Right lobe of liver (tissue), 6 donors: ENCODE results near the gene METAP1D. TPM values are rescaled to one million over a fixed set of nuclear protein-coding genes. Genes with fewer than 3 reads are reported as not detected.

Experiments
- ATAC-seq, 4 donors: fragments of 200-7000 bp; cut with Tn5 transposase; one replicate each; pipeline ENCODE4 v1.9.1; 2020; ENCODE audit warnings: mild to moderate bottlenecking in 4 of 4, moderate library complexity in 4 of 4
- DNase-seq, 3 donors: peaks; one replicate each; pipeline ENCODE4 v3.0.0-alpha.2; 2020
- H3K27ac ChIP-seq, 3 donors: fragments of 200-600 bp; one replicate each; pipeline ENCODE4 v1.8.0; 2022
- H3K27me3 ChIP-seq, 2 donors: fragments of 200-600 bp; one replicate each; pipeline ENCODE4 v1.8.0; 2022
- H3K36me3 ChIP-seq, 4 donors: fragments of 200-600 bp; sonication (generic) in 1 of 4; one replicate each; pipeline versions ENCODE4 v1.5.1 to v1.8.0; 2017 to 2022; ENCODE audit warnings: control low read depth in 1 of 4
- H3K4me1 ChIP-seq, 4 donors: fragments of 200-600 bp; sonication (generic) in 1 of 4; one replicate each; pipeline versions ENCODE4 v1.5.1 to v1.8.0; 2017 to 2022; ENCODE audit warnings: control low read depth in 1 of 4
- H3K4me3 ChIP-seq, 3 donors: fragments of 200-600 bp; one replicate each; pipeline ENCODE4 v1.8.0; 2022
- H3K9me3 ChIP-seq, 4 donors: fragments of 200-600 bp; sonication (generic) in 1 of 4; one replicate each; pipeline versions ENCODE4 v1.5.1 to v1.8.0; 2017 to 2022; ENCODE audit warnings: control low read depth in 1 of 4
- CTCF ChIP-seq, 4 donors: fragments of 200-600 bp in 3 of 4; fragments of 450-650 bp in 1 of 4; IDR thresholded peaks; one replicate each; pipeline versions ENCODE4 v1.5.1 to v1.8.0; 2016 to 2022; ENCODE audit warnings: antibody characterized with exemption in 4 of 4, mild to moderate bottlenecking in 2 of 4
- POLR2A ChIP-seq: fragments of 450-650 bp; IDR thresholded peaks from one replicate; pipeline ENCODE4 v1.6.1; 2017; ENCODE audit warnings: antibody characterized with exemption, mild to moderate bottlenecking
- WGBS: methylation state at CpG from one replicate; pipeline ENCODE4 v1.1.6; 2018; ENCODE audit warnings: low coverage, low lambda C conversion rate; ENCODE audit not compliant: insufficient coverage; ENCODE audit errors: missing lambda C conversion rate; 5-methylcytosine and 5-hydroxymethylcytosine counted together
- intact Hi-C, 2 donors: fragments of 100-400 bp; cut with DNase I; formaldehyde crosslinking; loops; one replicate each; pipeline versions ENCODE4 v1.11.2 to v1.14.1; 2022
- total RNA-seq, 6 experiments: library from RNA; depleted of rRNA in 2 of 6; stranded (reverse); fragments of >200 nt in 2 of 6; fragmentation: NEBNext Ultra II Directional in 3 of 6; extraction: Animal tissue kit (Norgen Biotek cat#: 25700) in 3 of 6; gene quantifications; one replicate each; pipeline versions ENCODE4 v1.1.0 to v1.2.4, GENCODE V29; 2016 to 2023
- donor health status: DM: no; HTN: yes; CAD: no.
- donor health status: DM: no; HTN: no; CAD: no.
- donor health status: DM: no; HTN: no; CAD: no.
- donor health status: DM: no; HTN: yes; CAD: no.
- donor health status: DM: no; HTN: yes; CAD: no.

The METAP1D gene
- total RNA-seq, 6 experiments from 2014 or later: 2.4 to 8.2 (median 4.6) TPM

DNA sequence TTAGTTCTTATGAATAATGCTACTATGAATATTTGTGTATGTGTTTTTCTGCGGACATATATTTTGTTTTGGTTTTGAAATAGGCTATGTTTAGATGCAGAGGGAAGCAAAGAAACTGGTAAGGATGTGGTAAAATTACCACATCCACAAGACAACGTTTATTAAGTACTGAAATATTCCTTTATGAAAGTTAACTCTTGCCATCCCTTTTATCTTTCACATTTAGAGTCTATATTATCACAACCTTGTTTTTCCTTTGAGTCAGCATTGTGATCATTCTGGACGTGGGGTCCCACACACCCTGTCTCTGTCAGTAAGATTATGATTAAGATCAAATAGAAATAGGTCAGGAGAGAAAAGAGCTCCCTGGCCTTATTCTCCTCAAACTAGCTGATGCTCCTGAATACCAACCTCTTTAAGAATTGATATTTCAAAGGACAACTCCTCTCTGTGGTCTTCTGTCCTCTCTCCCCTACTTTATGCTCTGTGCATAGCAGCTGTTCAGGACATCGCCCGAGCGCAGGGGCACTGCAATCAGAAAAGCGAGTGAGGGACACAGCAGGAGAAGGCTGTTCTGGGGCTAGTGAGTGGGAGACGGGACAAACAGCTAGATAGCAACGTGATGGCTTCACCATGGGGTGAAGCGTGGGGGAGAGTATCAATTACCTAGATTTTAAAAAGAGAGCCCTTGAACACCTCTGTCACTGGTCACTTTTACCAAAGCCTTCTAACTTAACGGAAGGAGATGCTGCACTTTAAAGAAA, 12.2 kb downstream of the METAP1D start:
- H3K9me3 ChIP-seq: no peaks in the 10 kb centered on the region
- H3K36me3 ChIP-seq: no peaks in the 10 kb centered on the region
- no peaks in the 10 kb centered on the region for H3K27me3 ChIP-seq
- ATAC-seq (no peak), DNase-seq (no peak)
- TF ChIP-seq CTCF (IDR thresholded peaks at IDR 0.05): no peak
- TF ChIP-seq POLR2A: no peak
- H3K27ac ChIP-seq: no peak overlapping the region
- H3K4me1 ChIP-seq: no peaks in the 10 kb centered on the region
- no peak overlapping the region for H3K4me3 ChIP-seq
- intact Hi-C loops: no loop called here
- WGBS: 65% methylated on average over 10 of the region's 11 CpGs

GRCh38 chr2:172012677-172013391, 13.1 kb downstream of the METAP1D start:
- no peak overlapping the region for H3K27ac ChIP-seq
- 64% methylated on average over 5 of the region's 9 CpGs for WGBS
- no peaks in the 10 kb centered on the region for H3K9me3 ChIP-seq
- no peak for TF ChIP-seq CTCF (IDR thresholded peaks at IDR 0.05)
- no peak for TF ChIP-seq POLR2A
- H3K4me1 ChIP-seq: no peaks in the 10 kb centered on the region
- no peaks in the 10 kb centered on the region for H3K36me3 ChIP-seq
- H3K27me3 ChIP-seq: no peaks in the 10 kb centered on the region
- intact Hi-C loops: no loop called here
- DNase-seq: no peak
- no peak for ATAC-seq
- no peak overlapping the region for H3K4me3 ChIP-seq

DNA sequence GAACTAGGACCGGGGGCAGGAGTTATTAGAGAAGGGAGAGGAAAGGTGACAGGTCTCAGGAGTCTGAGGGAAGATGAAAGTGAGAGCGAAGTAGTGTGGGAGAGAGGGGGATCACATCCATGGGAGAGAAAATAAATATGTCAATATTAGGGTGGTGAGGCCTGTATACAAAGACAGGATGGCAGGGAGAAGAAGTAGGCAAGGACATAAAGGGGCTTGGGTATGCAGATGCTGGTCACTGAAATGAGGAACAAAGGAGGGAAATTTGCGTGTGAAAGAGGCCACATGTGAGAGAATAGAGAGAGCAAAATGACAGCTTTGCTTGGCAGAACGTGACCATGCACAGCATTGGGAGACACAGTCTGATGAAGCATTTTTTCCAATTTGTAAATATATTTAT, 13.6 kb downstream of the METAP1D start:
- intact Hi-C loops: no loop called here
- H3K4me1 ChIP-seq: no peaks in the 10 kb centered on the region
- no peak overlapping the region for H3K27ac ChIP-seq
- no peaks in the 10 kb centered on the region for H3K36me3 ChIP-seq
- ATAC-seq: no peak
- no peaks in the 10 kb centered on the region for H3K27me3 ChIP-seq
- TF ChIP-seq POLR2A (no peak), CTCF (IDR thresholded peaks at IDR 0.05) (no peak)
- H3K4me3 ChIP-seq: no peak overlapping the region
- WGBS: 74% methylated on average over 4 of the region's 4 CpGs
- H3K9me3 ChIP-seq: no peaks in the 10 kb centered on the region
- no peak for DNase-seq

- peak in 3 of 4 donors; percentile 38 to 62 (median 44) for ATAC-seq
- Histone ChIP-seq H3K9me3 (no peaks in the 10 kb centered on the region), H3K4me1 (peaks cover 0 to 7% (median 0%) of the 10 kb centered on the region in 4 donors), H3K27ac (no peak overlapping the region), H3K27me3 (no peaks in the 10 kb centered on the region), H3K36me3 (no peaks in the 10 kb centered on the region), H3K4me3 (no peak overlapping the region)
- TF ChIP-seq CTCF (IDR thresholded peaks at IDR 0.05) (no peak), POLR2A (no peak)
- WGBS: 22% methylated on average over 7 of the region's 8 CpGs
- no peak for DNase-seq
- intact Hi-C loops: no loop called here
Observed at GRCh38 chr2:172021074-172021931, 21.6 kb downstream of the METAP1D start.
